HCT116 (cell line): ENCODE data around the gene LMO7. TPM values are rescaled to one million over a fixed set of nuclear protein-coding genes. Genes with fewer than 3 reads are reported as not detected.
A peak's percentile ranks its signal among the peaks of the same experiment; 100 is the strongest.

Experiments
- ATAC-seq: fragments of 200-7000 bp; cut with Tn5 transposase; 2 replicates; pipeline ENCODE4 v1.9.1; 2020; ENCODE audit warnings: mild to moderate bottlenecking, moderate library complexity
- BruUV-seq: library from RNA; stranded (reverse); fragments of 400-500 nt; replicated peaks from 2 replicates; lab custom pipeline; 2021; lab: Mats Ljungman, UMichigan
- CTCF ChIA-PET: fragments of 300-600 bp; sonication (Branson Sonifier 250); formaldehyde crosslinking; loops from one replicate; lab custom pipeline; 2021; ENCODE audit warnings: antibody characterized with exemption; lab: Charles Lee
- POLR2A ChIA-PET: fragments of 300-600, 350-600 bp; sonication (Branson Sonifier 250); formaldehyde crosslinking; loops from one replicate; lab custom pipeline; 2021; ENCODE audit warnings: antibody characterized with exemption; lab: Charles Lee
- RAD21 ChIA-PET, 2 experiments: fragments of 300-600 bp; sonication (Branson Sonifier 250); formaldehyde crosslinking; loops; one replicate each; lab custom pipeline; 2023; ENCODE audit warnings: low total read pairs in 2 of 2; ENCODE audit not compliant: uncharacterized antibody in 2 of 2, unreplicated experiment in 2 of 2, low non-redundant PET in 1 of 2; lab: Charles Lee
- DNase-seq: peaks from one replicate; pipeline ENCODE4 v3.0.0-alpha.2; 2010; ENCODE audit warnings: low read depth, low spot score
- H2AFZ ChIP-seq: fragments of 200-600 bp; shearing (Covaris generic), sonication (generic); 2 replicates; pipeline ENCODE4 v1.6.1; 2017; ENCODE audit warnings: low read depth, mixed run types, mixed read lengths, antibody characterized with exemption, low read length; ENCODE audit not compliant: poor library complexity, severe bottlenecking
- H3K27ac ChIP-seq: 2 replicates; pipeline ENCODE4 v1.5.1; 2012; ENCODE audit warnings: low read depth, low read length
- H3K27me3 ChIP-seq: fragments of 200-600 bp; sonication (generic); 2 replicates; pipeline ENCODE4 v1.6.1; 2016; ENCODE audit warnings: mixed run types, low read length, mixed read lengths; ENCODE audit not compliant: insufficient read depth
- H3K36me3 ChIP-seq, 2 experiments: fragments of 200-500 bp in 1 of 2; fragments of 200-600 bp in 1 of 2; sonication (Bioruptor generic) in 1 of 2; sonication (generic) in 1 of 2; 2 replicates each; pipeline versions ENCODE4 v1.5.1 to v1.6.1; 2014 to 2016; ENCODE audit warnings: low read length in 2 of 2, inconsistent platforms in 1 of 2, mixed read lengths in 1 of 2, mixed run types in 1 of 2; ENCODE audit not compliant: insufficient read depth in 2 of 2, control insufficient read depth in 1 of 2
- H3K4me1 ChIP-seq, 2 experiments: fragments of 200-600 bp in 1 of 2; sonication (generic) in 1 of 2; 2 replicates each; pipeline versions ENCODE4 v1.5.1 to v1.6.1; 2012 to 2017; ENCODE audit warnings: low read length in 2 of 2, inconsistent platforms in 1 of 2, mild to moderate bottlenecking in 1 of 2, mixed read lengths in 1 of 2, mixed run types in 1 of 2, moderate library complexity in 1 of 2; ENCODE audit not compliant: insufficient read depth in 2 of 2, control insufficient read depth in 1 of 2
- H3K4me2 ChIP-seq: fragments of 200-600 bp; sonication (generic); 2 replicates; pipeline ENCODE4 v1.6.1; 2017; ENCODE audit warnings: mixed run types, low read length, mixed read lengths
- H3K4me3 ChIP-seq, 2 experiments: fragments of 200-600 bp in 1 of 2; sonication (generic) in 1 of 2; replicated peaks in 1 of 2; 2 replicates each; pipeline ENCODE4 v1.5.1; 2011 to 2016; ENCODE audit warnings: low read length in 2 of 2, control low read depth in 1 of 2, low read depth in 1 of 2, mild to moderate bottlenecking in 1 of 2, mixed read lengths in 1 of 2, mixed run types in 1 of 2
- H3K79me2 ChIP-seq: fragments of 200-600 bp; sonication (generic); 2 replicates; pipeline ENCODE4 v1.6.1; 2017; ENCODE audit warnings: mild to moderate bottlenecking, mixed run types, low read length, moderate library complexity, mixed read lengths; ENCODE audit not compliant: insufficient read depth
- H3K9ac ChIP-seq: fragments of 200-600 bp; sonication (generic); 2 replicates; pipeline ENCODE4 v1.6.1; 2016; ENCODE audit warnings: low read length, mixed read lengths
- H3K9me2 ChIP-seq: fragments of 200-600 bp; sonication (generic), shearing (Covaris generic); 2 replicates; pipeline ENCODE4 v1.6.1; 2017; ENCODE audit warnings: mixed run types, mild to moderate bottlenecking, moderate library complexity; ENCODE audit not compliant: insufficient read depth
- H3K9me3 ChIP-seq, 2 experiments: fragments of 200-500 bp in 1 of 2; fragments of 200-600 bp in 1 of 2; sonication (Bioruptor generic) in 1 of 2; sonication (generic) in 1 of 2; 2 replicates each; pipeline ENCODE4 v1.6.1; 2014 to 2017; ENCODE audit warnings: low read length in 2 of 2, mixed read lengths in 2 of 2, inconsistent platforms in 1 of 2, low read depth in 1 of 2, mild to moderate bottlenecking in 1 of 2, mixed run types in 1 of 2, moderate library complexity in 1 of 2; ENCODE audit not compliant: control insufficient read depth in 1 of 2, insufficient read depth in 1 of 2
- H4K20me1 ChIP-seq: fragments of 200-600 bp; sonication (generic), shearing (Covaris generic); 2 replicates; pipeline ENCODE4 v1.6.1; 2017; ENCODE audit warnings: mixed run types, mild to moderate bottlenecking, moderate library complexity; ENCODE audit not compliant: insufficient read depth
- CTCF ChIP-seq, 3 experiments: fragments of 200-600 bp in 1 of 3; sonication (generic) in 1 of 3; IDR thresholded peaks in 2 of 3; conservative IDR thresholded peaks in 1 of 3; 2 replicates each; pipeline ENCODE4 v1.5.1; 2012 to 2017; ENCODE audit warnings: low read depth in 2 of 3, low read length in 2 of 3, antibody characterized with exemption in 1 of 3, borderline replicate concordance in 1 of 3, control low read depth in 1 of 3, mild to moderate bottlenecking in 1 of 3, mixed read lengths in 1 of 3, mixed run types in 1 of 3, moderate library complexity in 1 of 3; ENCODE audit not compliant: insufficient read depth in 1 of 3
- EGR1 ChIP-seq: IDR thresholded peaks from 2 replicates; pipeline ENCODE4 v1.6.1; 2012; ENCODE audit warnings: low read depth
- ELF1 ChIP-seq: IDR thresholded peaks from 2 replicates; pipeline ENCODE4 v1.6.1; 2012; ENCODE audit warnings: low read depth, borderline replicate concordance
- EZH2 ChIP-seq: fragments of 200-600 bp; sonication (generic); IDR thresholded peaks from 2 replicates; pipeline ENCODE4 v1.6.1; 2017; ENCODE audit warnings: antibody characterized with exemption, mixed run types
- ZBTB33 ChIP-seq: IDR thresholded peaks from 2 replicates; pipeline ENCODE4 v1.6.1; 2011; ENCODE audit warnings: mild to moderate bottlenecking, low read length, moderate library complexity; ENCODE audit not compliant: insufficient replicate concordance; ENCODE audit errors: extremely low read depth
- ZFX ChIP-seq: fragments of 450-650 bp; IDR thresholded peaks from 2 replicates; pipeline ENCODE4 v1.6.1; 2017
- intact Hi-C: fragments of 100-400 bp; cut with micrococcal nuclease; formaldehyde crosslinking; loops from 2 replicates; pipeline ENCODE4 v1.10.0; 2022
- total RNA-seq: library from RNA; stranded (reverse); gene quantifications from one replicate; pipeline ENCODE4 v1.2.1, GENCODE V29; 2021; ENCODE audit not compliant: unreplicated experiment

LMO7 gene
- total RNA-seq, 1 experiment from 2014 or later = 8.1 TPM

- Histone ChIP-seq H4K20me1 (no peaks in the 10 kb centered on the region), H3K9me2 (no peaks in the 10 kb centered on the region), H3K79me2 (no peaks in the 10 kb centered on the region), H3K4me3 (no peak overlapping the region), H3K36me3 (no peaks in the 10 kb centered on the region), H3K4me1 (peaks cover 0 to 17% of the 10 kb centered on the region in 2 experiments; a peak in 3 of 4 replicates), H2AFZ (no peak overlapping the region), H3K27me3 (no peaks in the 10 kb centered on the region), H3K9ac (no peak overlapping the region), H3K27ac (no peak overlapping the region), H3K4me2 (peak overlapping the region; percentile 77; the same call in 1 of the 2 replicates), H3K9me3 (no peaks in the 10 kb centered on the region)
- no peak for TF ChIP-seq CTCF (IDR thresholded peaks at IDR 0.05 in 2 of 3, conservative IDR thresholded peaks at IDR 0.05 in 1 of 3; ENCODE audit: borderline replicate concordance in 1 of 3, insufficient read depth in 1 of 3, low read depth in 2 of 3, low read length in 2 of 3)
- TF ChIP-seq ELF1 = no peak
- no peak for TF ChIP-seq EGR1
- no peak for TF ChIP-seq EZH2
- no peak for TF ChIP-seq ZBTB33
- TF ChIP-seq ZFX = no peak
- intact Hi-C loops = no loop called here
- DNase-seq (no peak), ATAC-seq (no peak)
- POLR2A ChIA-PET = interaction anchor here (0.6 kb wide), 1 partner anchor 9 kb away, joined by 3 read pairs; no protein-coding TSS in a partner anchor
- BruUV-seq = no TSS peak
- RAD21 ChIA-PET = interaction anchor here (0.6 to 1.3 kb wide), 2 partner anchors 9 to 66 kb away, joined by 3 to 4 read pairs; no protein-coding TSS in a partner anchor
- CTCF ChIA-PET = interaction anchor here (2.0 kb wide), 1 partner anchor 66 kb away, joined by 8 read pairs; no protein-coding TSS in a partner anchor
Measured at GRCh38 chr13:75761369-75761768, 125.2 kb downstream of the LMO7 start.
